GM12878 (cell line): ENCODE results near the gene SLC2A4. TPM values are rescaled to one million over a fixed set of nuclear protein-coding genes. Genes with fewer than 3 reads are reported as not detected.

Experiments
- ATAC-seq: fragments of 200-7000 bp; cut with Tn5 transposase; 3 replicates; pipeline ENCODE4 v1.9.1; 2020; ENCODE audit warnings: mild to moderate bottlenecking, moderate library complexity
- BruUV-seq: library from RNA; stranded (reverse); fragments of 400-500 nt; replicated peaks from 2 replicates; lab custom pipeline; 2021; lab: Mats Ljungman, UMichigan
- CTCF ChIA-PET: fragments of 300-600 bp; sonication (Branson Sonifier 250); formaldehyde crosslinking; extraction: SDS; loops from one replicate; lab custom pipeline; 2021; ENCODE audit warnings: inconsistent platforms; lab: Yijun Ruan, JAX
- POLR2A ChIA-PET: fragments of 350-600 bp; formaldehyde crosslinking; extraction: SDS; loops from one replicate; lab custom pipeline; 2021; ENCODE audit warnings: inconsistent platforms; lab: Charles Lee
- RAD21 ChIA-PET: fragments of 300-600 bp; sonication (Branson Sonifier 250); formaldehyde crosslinking; loops from one replicate; lab custom pipeline; 2023; ENCODE audit warnings: antibody characterized with exemption; ENCODE audit not compliant: unreplicated experiment; lab: Charles Lee
- SMC1A ChIA-PET: fragments of 300-600 bp; sonication (Branson Sonifier 250); formaldehyde crosslinking; loops from one replicate; lab custom pipeline; 2023; ENCODE audit not compliant: unreplicated experiment, uncharacterized antibody; lab: Charles Lee
- DNase-seq: peaks from one replicate; pipeline ENCODE4 v3.0.0-alpha.2; 2011; ENCODE audit warnings: low read depth, low spot score
- FAIRE-seq: peaks from 3 replicates; lab custom pipeline; 2011; peaks lifted over from hg19 to GRCh38; lab: Jason Lieb, UNC
- H2AFZ ChIP-seq: 2 replicates; pipeline ENCODE4 v1.6.0; 2011; ENCODE audit warnings: low read depth, low read length, control low read depth; ENCODE audit not compliant: control insufficient read depth
- H3K27ac ChIP-seq: 2 replicates; pipeline ENCODE4 v1.5.1; 2011; ENCODE audit warnings: control low read depth; ENCODE audit not compliant: control insufficient read depth, insufficient read depth
- H3K27me3 ChIP-seq, 2 experiments: replicated peaks in 1 of 2; 2 replicates each; pipeline versions ENCODE4 v1.6.0 to v1.6.1; 2011; ENCODE audit warnings: low read length in 1 of 2; ENCODE audit not compliant: control insufficient read depth in 2 of 2, insufficient read depth in 2 of 2
- H3K36me3 ChIP-seq, 2 experiments: 2 replicates each; pipeline ENCODE4 v1.5.1; 2011; ENCODE audit warnings: low read length in 1 of 2; ENCODE audit not compliant: control insufficient read depth in 2 of 2, insufficient read depth in 2 of 2
- H3K4me1 ChIP-seq: 2 replicates; pipeline ENCODE4 v1.6.1; 2011; ENCODE audit warnings: mild to moderate bottlenecking, low read length, moderate library complexity, mixed read lengths; ENCODE audit not compliant: control insufficient read depth, insufficient read depth
- H3K4me2 ChIP-seq: 2 replicates; pipeline ENCODE4 v1.6.0; 2011; ENCODE audit warnings: control low read depth; ENCODE audit not compliant: control insufficient read depth, insufficient read depth
- H3K4me3 ChIP-seq: fragments of 200-600 bp; sonication (generic); 2 replicates; pipeline ENCODE4 v1.5.1; 2016
- H3K79me2 ChIP-seq: 2 replicates; pipeline ENCODE4 v1.6.0; 2011; ENCODE audit warnings: low read length; ENCODE audit not compliant: control insufficient read depth, insufficient read depth
- H3K9ac ChIP-seq: 2 replicates; pipeline ENCODE4 v1.8.0; 2011; ENCODE audit warnings: low read length, control low read depth, mixed read lengths; ENCODE audit not compliant: control insufficient read depth, insufficient read depth
- H3K9me3 ChIP-seq: replicated peaks from 3 replicates; pipeline ENCODE4 v1.5.1; 2011; ENCODE audit warnings: mild to moderate bottlenecking, low read length; ENCODE audit not compliant: control insufficient read depth, insufficient read depth
- H4K20me1 ChIP-seq: 2 replicates; pipeline ENCODE4 v1.6.0; 2011; ENCODE audit not compliant: control insufficient read depth, insufficient read depth
- CHD1 ChIP-seq: IDR thresholded peaks from 2 replicates; pipeline ENCODE4 v1.6.1; 2012; ENCODE audit warnings: low read depth, low read length, improper control_type of control experiment
- CTCF ChIP-seq, 3 experiments: IDR thresholded peaks in 2 of 3; conservative IDR thresholded peaks in 1 of 3; 2 replicates each; pipeline ENCODE4 v1.5.1; 2011; ENCODE audit warnings: low read depth in 3 of 3, low read length in 3 of 3, mild to moderate bottlenecking in 3 of 3, control low read depth in 2 of 3, moderate library complexity in 2 of 3, inconsistent platforms in 1 of 3, mixed read lengths in 1 of 3; ENCODE audit not compliant: control insufficient read depth in 2 of 3, insufficient read depth in 1 of 3; ENCODE audit errors: extremely low read depth in 1 of 3
- IKZF2 ChIP-seq, 2 experiments: fragments of 450-650 bp; IDR thresholded peaks; 2 replicates each; pipeline ENCODE4 v1.6.1; 2017; ENCODE audit warnings: mild to moderate bottlenecking in 2 of 2, moderate library complexity in 2 of 2
- NFYA ChIP-seq: IDR thresholded peaks from 2 replicates; pipeline ENCODE4 v1.6.1; 2011; ENCODE audit warnings: low read depth, mild to moderate bottlenecking, low read length, improper control_type of control experiment, borderline replicate concordance
- PBX3 ChIP-seq: IDR thresholded peaks from 2 replicates; pipeline ENCODE4 v1.6.1; 2011; ENCODE audit warnings: mild to moderate bottlenecking, low read depth, low read length, moderate library complexity; ENCODE audit not compliant: insufficient replicate concordance
- REST ChIP-seq: IDR thresholded peaks from 2 replicates; pipeline ENCODE4 v1.6.1; 2012; ENCODE audit warnings: mild to moderate bottlenecking, low read depth, low read length
- WGBS: methylation state at CpG from one replicate; pipeline ENCODE4 v1.1.6; 2016; ENCODE audit warnings: low lambda C conversion rate; ENCODE audit not compliant: insufficient replicate concordance, insufficient coverage; ENCODE audit errors: missing lambda C conversion rate; 5-methylcytosine and 5-hydroxymethylcytosine counted together
- in situ Hi-C: fragments of 300-500 bp; cut with MboI; formaldehyde crosslinking; loops from 9 replicates; pipeline ENCODE4 v1.14.3; 2018; ENCODE audit warnings: mixed read lengths
- intact Hi-C: fragments of 100-400 bp; cut with micrococcal nuclease; formaldehyde crosslinking; loops from one replicate; pipeline ENCODE4 v1.14.2; 2022; ENCODE audit not compliant: unreplicated experiment
- polyA plus RNA-seq, 11 experiments: library from polyadenylated mRNA; depleted of rRNA in 4 of 11; unstranded in 6 of 11; stranded (reverse) in 5 of 11; fragments of >200 nt; fragmentation: Nextera tagmentation in 4 of 11; fragmentation: Illumina TruSeq in 1 of 11; extraction: Ambion mirVana in 4 of 11; extraction: Trizol in 1 of 11; gene quantifications; 1 replicate in 1 of 11; 2 replicates in 10 of 11; pipeline versions ENCODE4 v1.2.1 to v1.2.3, GENCODE V29; 2011 to 2016; ENCODE audit warnings: inconsistent platforms in 2 of 11, missing spikeins in 2 of 11, low read depth in 1 of 11
- total RNA-seq, 4 experiments: library from RNA; depleted of rRNA in 3 of 4; stranded (reverse); fragments of >200 nt in 3 of 4; fragmentation: Illumina TruSeq in 1 of 4; extraction: Trizol in 1 of 4; gene quantifications; 2 replicates each; pipeline versions ENCODE4 v1.2.1 to v1.2.3, GENCODE V29; 2013 to 2021

SLC2A4 gene
- total and polyA plus RNA-seq, 10 of the 15 experiments (the other 5 are each of a cell fraction or from before 2014, with no cell fraction given): 0.03 to 0.23 (median 0.04) TPM; not detected in 4

- Histone ChIP-seq H3K4me1 (no peaks in the 10 kb centered on the region), H3K9ac (no peak overlapping the region), H3K4me2 (no peak overlapping the region), H4K20me1 (no peaks in the 10 kb centered on the region), H3K79me2 (no peaks in the 10 kb centered on the region), H3K4me3 (no peak overlapping the region), H3K27me3 (no peaks in the 10 kb centered on the region), H3K36me3 (peaks cover 9 to 43% of the 10 kb centered on the region in 2 experiments), H3K27ac (no peak overlapping the region), H2AFZ (no peak overlapping the region), H3K9me3 (no peaks in the 10 kb centered on the region)
- CTCF ChIA-PET: interaction anchor here (0.7 to 2.7 kb wide), 7 partner anchors 8 to 41 kb away, joined by 3 to 9 read pairs (median 3); partner anchors contain the start of gene TMEM95
- intact Hi-C loops: no loop called here
- in situ Hi-C loops: no loop called here
- SMC1A ChIA-PET: no interaction called here
- 92% methylated on average over 15 of the region's 15 CpGs for WGBS
- RAD21 ChIA-PET: no interaction called here
- TF ChIP-seq PBX3: no peak
- no peak for TF ChIP-seq IKZF2 (IDR thresholded peaks at IDR 0.05)
- POLR2A ChIA-PET: no interaction called here
- BruUV-seq: TSS peak; percentile 39
- DNase-seq: no peak
- FAIRE-seq: no peak
- no peak for ATAC-seq
Measured at GRCh38 chr17:7321466-7321865, 39.9 kb downstream of the SLC2A4 start.

- TF ChIP-seq CHD1: no peak
- no peak for TF ChIP-seq NFYA
- TF ChIP-seq CTCF (IDR thresholded peaks at IDR 0.05 in 2 of 3, conservative IDR thresholded peaks at IDR 0.05 in 1 of 3; ENCODE audit: control insufficient read depth in 2 of 3, extremely low read depth in 1 of 3, insufficient read depth in 1 of 3, low read depth in 3 of 3, low read length in 3 of 3): no peak
- no peak for TF ChIP-seq REST
- H3K9ac ChIP-seq: no peak overlapping the region
- ChIA-PET RAD21 (no interaction called here), CTCF (interaction anchor here (0.7 to 1.5 kb wide), 5 partner anchors 7 to 83 kb away, joined by 3 read pairs; partner anchors contain the start of genes ACAP1 and PHF23), POLR2A (no interaction called here), SMC1A (interaction anchor here (1.1 kb wide), 1 partner anchor 23 kb away, joined by 3 read pairs; no protein-coding TSS in a partner anchor)
- H3K4me1 ChIP-seq: peaks cover 4% of the 10 kb centered on the region
- peaks cover 9 to 41% of the 10 kb centered on the region in 2 experiments for H3K36me3 ChIP-seq
- DNase-seq: no peak
- FAIRE-seq: no peak
- intact Hi-C loops: no loop called here
- in situ Hi-C loops: no loop called here
- no peaks in the 10 kb centered on the region for H3K27me3 ChIP-seq
- peaks cover 2% of the 10 kb centered on the region for H3K79me2 ChIP-seq
- H3K4me2 ChIP-seq: no peak overlapping the region
- H3K9me3 ChIP-seq: no peaks in the 10 kb centered on the region
- no peak overlapping the region for H3K4me3 ChIP-seq
- WGBS: 94% methylated on average over 22 of the region's 22 CpGs
- ATAC-seq: no peak
- no peaks in the 10 kb centered on the region for H4K20me1 ChIP-seq
- no peak overlapping the region for H3K27ac ChIP-seq
- no TSS peak for BruUV-seq
- no peak overlapping the region for H2AFZ ChIP-seq
Measured at GRCh38 chr17:7322520-7323194, 41.1 kb downstream of the SLC2A4 start.
